CD8-positive, alpha-beta memory T cell (primary cell): ENCODE results near the gene CRYGN. TPM values are rescaled to one million over a fixed set of nuclear protein-coding genes. Genes with fewer than 3 reads are reported as not detected.

Experiments used
- CTCF ChIA-PET: fragments of 350-600 bp; sonication (Branson Sonifier 250); formaldehyde crosslinking; loops from one replicate; lab custom pipeline; 2021; ENCODE audit warnings: antibody characterized with exemption; lab: Charles Lee
- POLR2A ChIA-PET: fragments of 350-600 bp; sonication (Branson Sonifier 250); formaldehyde crosslinking; loops from one replicate; lab custom pipeline; 2021; ENCODE audit warnings: antibody characterized with exemption; lab: Charles Lee
- DNase-seq, 5 donors: peaks; one replicate each; pipeline versions ENCODE4 v3.0.0 to v3.0.0-alpha.2; 2020 to 2022; ENCODE audit warnings: mixed read lengths in 1 of 5
- H3K27ac ChIP-seq: one replicate; pipeline ENCODE4 v1.7.0; 2013; ENCODE audit warnings: low read depth, mild to moderate bottlenecking, low read length, moderate library complexity
- H3K27me3 ChIP-seq: 2 replicates; pipeline ENCODE4 v1.7.0; 2013; ENCODE audit warnings: low read length, mild to moderate bottlenecking; ENCODE audit not compliant: insufficient read depth, poor library complexity, severe bottlenecking
- H3K36me3 ChIP-seq: 2 replicates; pipeline ENCODE4 v1.7.0; 2013; ENCODE audit warnings: mild to moderate bottlenecking, low read length, moderate library complexity; ENCODE audit not compliant: insufficient read depth
- H3K4me1 ChIP-seq: 2 replicates; pipeline ENCODE4 v1.7.0; 2013; ENCODE audit warnings: mild to moderate bottlenecking, low read length, moderate library complexity; ENCODE audit not compliant: insufficient read depth
- H3K4me3 ChIP-seq: 2 replicates; pipeline ENCODE4 v1.7.0; 2013; ENCODE audit warnings: mild to moderate bottlenecking, low read length
- H3K9me3 ChIP-seq: 2 replicates; pipeline ENCODE4 v1.7.0; 2013; ENCODE audit warnings: mild to moderate bottlenecking, low read length
- H3K27ac Mint-ChIP-seq, 8 donors: one replicate each; pipeline ENCODE4 v1.8.0; 2020 to 2021; ENCODE audit warnings: mixed read lengths in 8 of 8, mild to moderate bottlenecking in 6 of 8, inconsistent platforms in 3 of 8, moderate library complexity in 3 of 8
- H3K27me3 Mint-ChIP-seq, 2 donors: one replicate each; pipeline ENCODE4 v1.8.0; 2020 to 2021; ENCODE audit warnings: mixed read lengths in 2 of 2, mild to moderate bottlenecking in 1 of 2, moderate library complexity in 1 of 2
- H3K36me3 Mint-ChIP-seq, 3 donors: one replicate each; pipeline ENCODE4 v1.8.0; 2020 to 2021; ENCODE audit warnings: mixed read lengths in 3 of 3, inconsistent platforms in 1 of 3, mild to moderate bottlenecking in 1 of 3
- H3K4me1 Mint-ChIP-seq, 3 donors: one replicate each; pipeline ENCODE4 v1.8.0; 2020 to 2021; ENCODE audit warnings: mixed read lengths in 3 of 3, inconsistent platforms in 1 of 3, mild to moderate bottlenecking in 1 of 3
- H3K4me3 Mint-ChIP-seq, 7 donors: one replicate each; pipeline ENCODE4 v1.8.0; 2020 to 2021; ENCODE audit warnings: mixed read lengths in 7 of 7, mild to moderate bottlenecking in 6 of 7, moderate library complexity in 4 of 7, inconsistent platforms in 2 of 7
- H3K9me3 Mint-ChIP-seq, 5 donors: one replicate each; pipeline ENCODE4 v1.8.0; 2020 to 2022; ENCODE audit warnings: mixed read lengths in 5 of 5, mild to moderate bottlenecking in 3 of 5, moderate library complexity in 2 of 5, inconsistent platforms in 1 of 5
- polyA plus RNA-seq: library from polyadenylated mRNA; unstranded; fragments of 300-500 nt; fragmentation: Illumina TruSeq; gene quantifications from one replicate; pipeline ENCODE4 v1.2.3, GENCODE V29; 2021
- total RNA-seq, 2 experiments: library from RNA; stranded (reverse); gene quantifications; one replicate each; pipeline ENCODE4 v1.2.3, GENCODE V29; 2021

The CRYGN gene
- total and polyA plus RNA-seq, 3 experiments from 2014 or later: 0.41 TPM; not detected in 2

DNA sequence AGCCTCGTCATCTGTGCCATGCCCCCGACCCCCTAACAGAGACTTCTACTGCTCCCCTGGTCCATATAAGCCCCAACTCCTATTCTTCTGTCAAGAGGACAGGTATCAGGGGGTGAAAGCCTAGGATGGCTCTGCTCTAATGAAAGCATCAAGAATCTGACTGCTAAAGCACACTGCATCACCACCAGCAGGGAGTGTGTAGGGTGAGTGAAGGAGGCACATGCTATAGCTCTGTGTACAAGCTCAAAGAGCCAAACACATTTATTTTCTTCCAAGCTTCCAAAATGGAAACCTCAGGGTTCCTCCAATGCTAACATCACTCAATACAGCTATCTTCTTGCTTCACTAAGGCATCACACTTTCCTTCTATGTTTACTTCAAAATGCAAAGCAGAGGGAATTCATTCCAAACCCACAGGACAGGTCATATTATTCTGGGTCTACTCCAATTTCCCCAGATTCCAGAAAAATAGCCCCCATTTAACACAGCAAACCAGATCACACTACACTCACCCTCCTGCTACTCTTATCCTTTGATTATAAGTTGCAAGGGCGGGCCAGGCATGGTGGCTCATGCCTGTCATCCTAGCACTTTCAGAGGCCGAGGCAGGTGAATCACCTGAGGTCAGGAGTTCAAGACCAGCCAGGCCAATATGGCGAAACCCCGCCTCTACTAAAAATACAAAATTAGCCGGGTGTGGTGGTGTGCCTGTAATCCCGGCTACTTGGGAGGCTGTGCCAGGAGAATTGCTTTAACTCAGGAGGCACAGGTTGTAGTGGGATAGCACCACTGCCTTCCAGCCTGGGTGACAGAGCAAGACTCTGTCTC, 43.2 kb upstream of the CRYGN start:
- peaks cover 37% of the 10 kb centered on the region for H3K36me3 ChIP-seq

DNA sequence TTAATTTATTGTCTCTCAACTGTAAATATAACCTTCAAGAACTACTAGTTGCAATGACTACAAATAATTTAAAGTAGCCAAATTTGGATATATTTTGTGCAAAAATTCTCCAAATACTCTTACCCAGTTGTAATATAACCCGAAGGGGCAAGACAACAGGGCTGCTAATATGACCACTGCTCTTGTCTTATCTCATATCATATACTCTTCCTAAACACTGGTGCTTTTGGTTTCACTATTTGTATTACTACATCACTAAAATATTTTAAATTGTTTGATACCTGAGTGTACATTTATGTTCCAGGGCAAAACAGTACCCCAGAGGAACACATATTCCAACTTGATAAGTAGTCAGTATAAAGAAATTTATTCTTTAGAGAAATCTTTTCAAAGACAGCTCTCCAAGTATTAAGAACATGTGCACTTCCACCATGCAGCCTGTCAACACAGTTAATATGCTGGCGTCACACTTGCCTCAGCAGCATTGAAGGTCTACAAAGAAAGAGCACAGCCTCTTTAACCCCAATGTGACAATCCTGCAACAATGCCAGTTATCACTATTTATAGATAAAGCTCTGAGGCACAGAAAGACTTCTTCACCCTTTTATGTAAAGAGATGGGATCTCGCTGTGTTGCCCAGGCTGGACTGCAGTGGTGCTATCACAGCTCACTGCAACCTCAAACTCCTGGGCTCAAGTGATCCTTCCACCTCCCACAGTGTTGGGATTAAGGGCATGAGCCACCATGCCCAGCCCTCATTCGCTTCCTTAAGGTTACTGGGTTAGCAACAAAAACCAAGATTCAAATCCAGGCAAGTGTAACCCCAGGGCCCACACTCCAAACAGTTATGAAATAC, 41.9 kb upstream of the CRYGN start:
- POLR2A ChIA-PET: no interaction called here
- CTCF ChIA-PET: no interaction called here
- Mint-ChIP-seq H3K27me3 (no peaks in the 10 kb centered on the region), H3K27ac (peak overlapping the region in 5 of 8 donors; percentile 23 to 77 (median 45)), H3K4me3 (peak overlapping the region in 1 of 7 donors; percentile 3), H3K36me3 (peaks cover 0 to 81% (median 29%) of the 10 kb centered on the region in 3 donors), H3K9me3 (no peaks in the 10 kb centered on the region), H3K4me1 (peaks cover 38 to 71% (median 49%) of the 10 kb centered on the region in 3 donors)
- no peak overlapping the region for H3K4me3 ChIP-seq
- H3K36me3 ChIP-seq: peaks cover 36% of the 10 kb centered on the region
- no peaks in the 10 kb centered on the region for H3K4me1 ChIP-seq
- H3K27ac ChIP-seq: no peak overlapping the region
- H3K27me3 ChIP-seq: no peaks in the 10 kb centered on the region
- H3K9me3 ChIP-seq: no peaks in the 10 kb centered on the region
- no peak for DNase-seq

More for the DNA sequence above, 43.2 kb upstream of the CRYGN start:
- Mint-ChIP-seq H3K36me3 (peaks cover 0 to 83% (median 27%) of the 10 kb centered on the region in 3 donors), H3K27ac (peak overlapping the region in 6 of 8 donors; percentile 0 to 76 (median 62)), H3K27me3 (no peaks in the 10 kb centered on the region), H3K4me1 (peaks cover 31 to 68% (median 41%) of the 10 kb centered on the region in 3 donors), H3K9me3 (no peaks in the 10 kb centered on the region), H3K4me3 (peak overlapping the region in 1 of 7 donors; percentile 4)
- H3K4me1 ChIP-seq: no peaks in the 10 kb centered on the region
- no peaks in the 10 kb centered on the region for H3K9me3 ChIP-seq
- POLR2A ChIA-PET: no interaction called here
- CTCF ChIA-PET: no interaction called here
- no peak for DNase-seq
- no peaks in the 10 kb centered on the region for H3K27me3 ChIP-seq
- no peak overlapping the region for H3K4me3 ChIP-seq
- no peak overlapping the region for H3K27ac ChIP-seq

DNA sequence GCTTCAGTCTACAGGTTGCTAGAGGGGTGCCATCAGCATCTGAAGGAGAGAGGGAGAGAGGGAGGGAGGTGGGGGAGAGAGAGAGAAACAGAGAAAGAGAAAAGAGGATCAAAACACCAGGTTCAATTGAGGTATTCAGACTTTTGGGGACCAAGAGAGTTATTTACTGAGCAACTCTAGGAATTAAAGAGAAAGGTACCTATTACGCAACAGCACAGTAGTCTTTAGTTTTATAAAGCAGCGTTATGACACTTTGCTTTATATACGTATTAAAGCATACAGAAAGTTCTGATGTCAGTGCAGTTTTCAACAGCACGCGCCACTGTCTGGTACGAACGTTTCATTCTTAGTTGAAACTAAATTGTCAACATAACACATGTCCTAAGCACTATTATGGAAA, 37.9 kb upstream of the CRYGN start:
- Histone ChIP-seq H3K4me1 (no peaks in the 10 kb centered on the region), H3K27me3 (no peaks in the 10 kb centered on the region), H3K4me3 (no peak overlapping the region), H3K9me3 (no peaks in the 10 kb centered on the region), H3K27ac (no peak overlapping the region), H3K36me3 (peaks cover 4% of the 10 kb centered on the region)
- H3K4me3 Mint-ChIP-seq: no peak overlapping the region
- H3K27me3 Mint-ChIP-seq: no peaks in the 10 kb centered on the region
- H3K9me3 Mint-ChIP-seq: no peaks in the 10 kb centered on the region
- CTCF ChIA-PET: interaction anchor here (1.0 kb wide), 1 partner anchor 14 kb away, joined by 3 read pairs; no protein-coding TSS in a partner anchor
- no peak for DNase-seq
- peaks cover 5 to 67% (median 12%) of the 10 kb centered on the region in 3 donors for H3K36me3 Mint-ChIP-seq
- H3K27ac Mint-ChIP-seq: no peak overlapping the region
- peaks cover 41 to 55% (median 55%) of the 10 kb centered on the region in 3 donors for H3K4me1 Mint-ChIP-seq
- POLR2A ChIA-PET: no interaction called here

DNA sequence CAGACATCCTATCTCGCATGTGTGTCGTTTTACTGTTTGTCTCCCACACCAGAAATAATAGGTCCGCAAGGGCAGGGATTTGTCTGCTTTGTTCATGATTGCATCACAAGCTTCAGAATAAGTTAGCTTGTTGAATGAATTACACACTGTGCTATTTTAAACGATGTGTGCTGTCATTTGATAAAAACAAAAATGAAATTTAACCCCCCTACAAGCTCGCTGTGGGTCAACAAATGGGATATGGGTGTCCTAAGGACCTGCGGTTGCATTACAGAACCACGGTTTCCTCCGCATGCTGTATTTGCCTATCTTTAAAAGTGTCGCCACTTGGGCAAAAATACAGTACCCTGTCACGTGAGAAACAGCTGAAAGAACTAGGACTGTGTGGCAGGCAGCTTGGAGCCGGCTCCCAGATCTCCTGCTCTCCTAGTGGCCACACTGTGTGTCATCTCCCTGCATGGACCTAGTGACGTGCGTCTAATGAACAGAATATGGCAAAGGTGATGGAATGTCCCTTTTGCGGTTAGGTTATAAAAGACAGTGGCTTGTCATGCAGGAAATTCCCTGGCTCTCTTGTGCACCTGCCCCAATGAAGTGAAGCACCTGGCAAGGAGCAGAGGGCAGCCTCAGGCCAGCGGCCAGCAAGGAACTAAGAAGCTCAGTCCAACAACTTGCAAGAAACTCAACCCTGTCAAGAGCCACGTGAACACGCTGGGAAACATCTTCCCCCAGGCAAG, 32.9 kb upstream of the CRYGN start:
- Mint-ChIP-seq H3K4me1 (peaks cover 54 to 69% (median 56%) of the 10 kb centered on the region in 3 donors), H3K4me3 (peak overlapping the region in 6 of 7 donors; percentile 9 to 76 (median 63)), H3K27ac (peak overlapping the region in 7 of 8 donors; percentile 55 to 87 (median 81)), H3K9me3 (no peaks in the 10 kb centered on the region), H3K27me3 (no peaks in the 10 kb centered on the region), H3K36me3 (peaks cover 18 to 72% (median 25%) of the 10 kb centered on the region in 3 donors)
- DNase-seq: no peak
- peak overlapping the region; percentile 12 for H3K27ac ChIP-seq
- no peaks in the 10 kb centered on the region for H3K9me3 ChIP-seq
- POLR2A ChIA-PET: interaction anchor here (0.6 kb wide), 1 partner anchor 35 kb away, joined by 5 read pairs; no protein-coding TSS in a partner anchor
- peaks cover 9% of the 10 kb centered on the region for H3K4me1 ChIP-seq
- CTCF ChIA-PET: interaction anchor here (0.9 to 1.2 kb wide), 2 partner anchors 24 to 121 kb away, joined by 3 to 4 read pairs; no protein-coding TSS in a partner anchor
- H3K27me3 ChIP-seq: no peaks in the 10 kb centered on the region
- no peak overlapping the region for H3K4me3 ChIP-seq
- peaks cover 23% of the 10 kb centered on the region for H3K36me3 ChIP-seq

DNA sequence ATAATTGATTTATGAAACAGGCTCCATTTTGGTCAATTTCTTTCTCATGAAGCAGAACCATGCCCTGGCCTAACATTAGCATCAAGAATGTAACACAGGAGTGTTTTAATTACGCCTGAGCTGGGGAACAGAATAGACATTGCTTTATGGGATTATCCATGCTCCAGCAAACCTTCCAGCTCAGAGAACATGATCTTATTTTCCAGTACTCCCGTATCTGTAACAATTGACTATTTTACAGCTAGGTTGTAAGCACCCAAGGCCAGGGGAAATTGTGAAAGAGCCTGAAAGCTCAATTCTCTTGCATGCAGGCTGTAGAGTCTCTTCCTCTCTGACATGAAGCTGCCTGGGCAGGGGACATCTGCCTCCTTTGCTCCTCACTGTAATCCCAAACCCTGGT, 30.8 kb upstream of the CRYGN start:
- Histone ChIP-seq H3K4me3 (no peak overlapping the region), H3K27me3 (no peaks in the 10 kb centered on the region), H3K4me1 (peaks cover 9% of the 10 kb centered on the region), H3K36me3 (peaks cover 31% of the 10 kb centered on the region), H3K9me3 (no peaks in the 10 kb centered on the region), H3K27ac (no peak overlapping the region)
- Mint-ChIP-seq H3K9me3 (no peaks in the 10 kb centered on the region), H3K4me3 (no peak overlapping the region), H3K36me3 (peaks cover 26 to 72% (median 32%) of the 10 kb centered on the region in 3 donors), H3K27me3 (no peaks in the 10 kb centered on the region), H3K27ac (peak overlapping the region in 2 of 8 donors; percentile 38 to 85), H3K4me1 (peaks cover 41 to 53% (median 46%) of the 10 kb centered on the region in 3 donors)
- ChIA-PET CTCF (no interaction called here), POLR2A (no interaction called here)
- DNase-seq: no peak

DNA sequence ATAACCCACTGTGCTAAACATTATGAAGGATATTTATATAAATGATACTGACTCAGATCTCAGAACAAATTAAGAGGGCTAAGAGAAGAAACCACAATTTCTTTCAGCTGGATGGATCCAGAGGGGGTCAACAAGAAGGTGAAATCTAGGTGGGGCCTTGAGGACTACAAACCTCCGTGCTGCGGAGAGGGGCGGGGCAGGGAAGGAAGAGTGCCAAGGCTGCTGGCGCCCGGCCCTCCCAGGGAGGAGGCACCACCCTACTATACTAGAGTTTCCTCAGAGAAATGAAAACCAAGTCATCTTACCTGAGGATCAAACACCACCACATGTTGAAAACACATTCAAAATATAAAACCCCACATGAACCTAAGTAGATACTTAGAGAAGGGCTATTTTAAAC, 29.3 kb upstream of the CRYGN start:
- H3K36me3 ChIP-seq: peaks cover 34% of the 10 kb centered on the region
- Mint-ChIP-seq H3K9me3 (peaks cover 0 to 5% (median 0%) of the 10 kb centered on the region in 5 donors), H3K27ac (peak overlapping the region in 7 of 8 donors; percentile 21 to 89 (median 76)), H3K4me1 (peaks cover 41 to 53% (median 46%) of the 10 kb centered on the region in 3 donors), H3K4me3 (peak overlapping the region in 1 of 7 donors; percentile 54), H3K36me3 (peaks cover 34 to 84% (median 40%) of the 10 kb centered on the region in 3 donors), H3K27me3 (no peaks in the 10 kb centered on the region)
- ChIA-PET POLR2A (no interaction called here), CTCF (no interaction called here)
- DNase-seq: no peak
- no peak overlapping the region for H3K4me3 ChIP-seq
- H3K27ac ChIP-seq: no peak overlapping the region
- no peaks in the 10 kb centered on the region for H3K9me3 ChIP-seq
- no peaks in the 10 kb centered on the region for H3K27me3 ChIP-seq
- peaks cover 9% of the 10 kb centered on the region for H3K4me1 ChIP-seq

DNA sequence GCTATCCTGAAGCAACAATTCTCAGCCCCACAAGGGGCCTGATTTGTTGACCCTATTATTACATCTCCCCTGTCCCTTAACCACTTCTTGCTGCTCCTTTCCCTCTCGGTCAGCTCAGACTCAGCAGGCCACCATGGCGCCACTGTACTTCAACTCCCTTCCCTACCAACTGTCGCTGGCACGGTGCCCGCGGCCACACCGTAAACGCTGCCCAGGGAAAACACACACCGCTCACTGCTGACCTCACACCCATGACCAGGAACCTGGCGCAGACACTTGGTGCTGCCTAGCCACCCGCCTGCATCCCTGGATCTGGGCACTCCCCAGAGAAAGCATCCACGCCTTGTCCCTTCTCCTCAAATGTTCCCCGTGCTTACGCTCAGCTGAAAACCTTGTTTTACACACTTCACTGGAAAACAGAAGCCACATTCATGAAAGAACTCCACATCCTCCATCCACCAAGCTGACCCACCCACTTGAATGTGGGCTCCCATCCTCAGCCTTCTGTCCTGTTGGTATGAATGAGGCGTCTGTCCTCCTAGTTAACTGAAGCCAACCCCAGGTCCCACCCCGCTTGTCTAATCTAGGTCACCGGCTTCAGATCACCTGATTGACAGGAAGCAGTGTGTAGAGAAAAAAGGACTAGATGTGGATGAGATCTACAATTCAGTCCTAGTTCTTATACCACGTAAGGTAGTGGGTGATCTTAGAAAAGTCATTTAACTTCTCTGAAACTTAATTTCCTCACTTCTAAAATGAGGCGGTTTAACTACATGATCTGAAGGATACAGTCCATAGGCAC, 28.5 kb upstream of the CRYGN start:
- peaks cover 4 to 7% (median 5%) of the 10 kb centered on the region in 5 donors for H3K9me3 Mint-ChIP-seq
- POLR2A ChIA-PET: no interaction called here
- H3K27me3 ChIP-seq: no peaks in the 10 kb centered on the region
- no peaks in the 10 kb centered on the region for H3K9me3 ChIP-seq
- CTCF ChIA-PET: no interaction called here
- H3K27ac Mint-ChIP-seq: peak overlapping the region in 7 of 8 donors; percentile 66 to 92 (median 83)
- no peaks in the 10 kb centered on the region for H3K27me3 Mint-ChIP-seq
- DNase-seq: no peak
- peaks cover 9% of the 10 kb centered on the region for H3K4me1 ChIP-seq
- H3K4me3 Mint-ChIP-seq: peak overlapping the region in 3 of 7 donors; percentile 11 to 54 (median 45)
- H3K36me3 ChIP-seq: peaks cover 34% of the 10 kb centered on the region
- peaks cover 41 to 85% (median 42%) of the 10 kb centered on the region in 3 donors for H3K36me3 Mint-ChIP-seq
- H3K4me1 Mint-ChIP-seq: peaks cover 36 to 49% (median 41%) of the 10 kb centered on the region in 3 donors
- no peak overlapping the region for H3K27ac ChIP-seq
- H3K4me3 ChIP-seq: no peak overlapping the region
